Measurements from ENCODE around the gene FRMD4A.

The FRMD4A gene

GRCh38 chr10:13853854-13854253 is 476.9 kb downstream of the FRMD4A start:
- DNase-seq (ENCODE audit: insufficient read length, low spot score) = no peak
- TF ChIP-seq CTCF (IDR thresholded peaks at IDR 0.05; ENCODE audit: insufficient read depth, missing control alignments) = no peak

GRCh38 chr10:13852872-13853271 is 477.9 kb downstream of the FRMD4A start:
- FAIRE-seq (no peak), DNase-seq (ENCODE audit: insufficient read length, low spot score) (peak; percentile 37)
- TF ChIP-seq CTCF (IDR thresholded peaks at IDR 0.05; ENCODE audit: insufficient read depth, missing control alignments) = no peak

More at GRCh38 chr10:13853854-13854253, 476.9 kb downstream of the FRMD4A start:
- FAIRE-seq = no peak

GRCh38 chr10:13851906-13852305 is 478.8 kb downstream of the FRMD4A start:
- TF ChIP-seq CTCF (IDR thresholded peaks at IDR 0.05; ENCODE audit: insufficient read depth, missing control alignments) = no peak
- FAIRE-seq = no peak
- DNase-seq (ENCODE audit: insufficient read length, low spot score) = no peak

- TF ChIP-seq CTCF (IDR thresholded peaks at IDR 0.05; ENCODE audit: insufficient read depth, missing control alignments) = no peak
- no peak for FAIRE-seq
- no peak for DNase-seq (ENCODE audit: insufficient read length, low spot score)
Measured at GRCh38 chr10:13848520-13849445, 481.9 kb downstream of the FRMD4A start.

GRCh38 chr10:13847201-13847631 is 483.5 kb downstream of the FRMD4A start:
- no peak for DNase-seq (ENCODE audit: insufficient read length, low spot score)
- no peak for TF ChIP-seq CTCF (IDR thresholded peaks at IDR 0.05; ENCODE audit: insufficient read depth, missing control alignments)
- FAIRE-seq = no peak

GRCh38 chr10:13845897-13846296 is 484.8 kb downstream of the FRMD4A start:
- DNase-seq (ENCODE audit: insufficient read length, low spot score) = no peak
- TF ChIP-seq CTCF (IDR thresholded peaks at IDR 0.05; ENCODE audit: insufficient read depth, missing control alignments) = no peak
- FAIRE-seq = no peak

- FAIRE-seq (no peak), DNase-seq (ENCODE audit: insufficient read length, low spot score) (no peak)
- TF ChIP-seq CTCF (IDR thresholded peaks at IDR 0.05; ENCODE audit: insufficient read depth, missing control alignments) = no peak
Measured at GRCh38 chr10:13844651-13845050, 486.1 kb downstream of the FRMD4A start.

All from D721Med (cell line).